DOHH2 (cell line): ENCODE results near the gene PREX1.

ENCODE experiments used
- H3F3A ChIP-seq: fragments of 200-600 bp; sonication (generic), shearing (Covaris generic); 2 replicates; pipeline ENCODE4 v1.6.0; 2016; ENCODE audit warnings: antibody characterized with exemption, mild to moderate bottlenecking; ENCODE audit not compliant: control insufficient read depth, insufficient read depth
- H3K27ac ChIP-seq: fragments of 200-600 bp; sonication (generic); 2 replicates; pipeline ENCODE4 v1.5.1; 2014; ENCODE audit warnings: low read depth, mild to moderate bottlenecking, low read length, moderate library complexity
- H3K27me3 ChIP-seq: fragments of 200-600 bp; sonication (generic); 2 replicates; pipeline ENCODE4 v1.6.1; 2014; ENCODE audit warnings: mild to moderate bottlenecking, low read length, mixed read lengths; ENCODE audit not compliant: control insufficient read depth
- H3K36me3 ChIP-seq: fragments of 200-600 bp; sonication (generic); 2 replicates; pipeline ENCODE4 v1.6.1; 2014; ENCODE audit warnings: mild to moderate bottlenecking, low read length, moderate library complexity, mixed read lengths; ENCODE audit not compliant: control insufficient read depth
- H3K4me1 ChIP-seq: fragments of 200-600 bp; sonication (generic); 2 replicates; pipeline ENCODE4 v1.6.1; 2014; ENCODE audit warnings: mild to moderate bottlenecking, low read length, mixed read lengths; ENCODE audit not compliant: control insufficient read depth
- H3K4me2 ChIP-seq: fragments of 200-600 bp; sonication (generic); 2 replicates; pipeline ENCODE4 v1.6.0; 2014; ENCODE audit warnings: mild to moderate bottlenecking, low read length, moderate library complexity
- H3K4me3 ChIP-seq: fragments of 200-600 bp; sonication (generic); 2 replicates; pipeline ENCODE4 v1.5.1; 2014; ENCODE audit warnings: mild to moderate bottlenecking, low read length, mixed read lengths
- H3K79me2 ChIP-seq: fragments of 200-600 bp; sonication (generic); 2 replicates; pipeline ENCODE4 v1.6.1; 2014; ENCODE audit warnings: mild to moderate bottlenecking, low read length, mixed read lengths; ENCODE audit not compliant: control insufficient read depth
- H3K9me2 ChIP-seq: fragments of 200-600 bp; sonication (generic); replicated peaks from 2 replicates; pipeline ENCODE4 v1.6.1; 2014; ENCODE audit warnings: mild to moderate bottlenecking, low read length, mixed read lengths; ENCODE audit not compliant: control insufficient read depth
- H3K9me3 ChIP-seq: fragments of 200-600 bp; sonication (generic); 2 replicates; pipeline ENCODE4 v1.6.1; 2014; ENCODE audit warnings: antibody characterized with exemption, low read length, mixed read lengths; ENCODE audit not compliant: control insufficient read depth, insufficient read depth
- H4K20me1 ChIP-seq: fragments of 200-600 bp; sonication (generic); 2 replicates; pipeline ENCODE4 v1.6.0; 2014; ENCODE audit warnings: low read depth, mild to moderate bottlenecking, antibody characterized with exemption, low read length, moderate library complexity; ENCODE audit not compliant: control insufficient read depth, insufficient read depth
- EZH2phosphoT487 ChIP-seq: fragments of 200-600 bp; sonication (generic); IDR thresholded peaks from 2 replicates; pipeline ENCODE4 v1.6.1; 2017; ENCODE audit warnings: borderline replicate concordance, mild to moderate bottlenecking, antibody characterized with exemption, low read length, moderate library complexity, mixed read lengths
- TF ChIP-seq, protein P1 (sequence below): fragments of 200-600 bp; sonication (generic); IDR thresholded peaks from one replicate; pipeline ENCODE4 v1.5.1; 2014; ENCODE audit warnings: antibody characterized with exemption, mild to moderate bottlenecking, low read depth, low read length; ENCODE audit not compliant: poor library complexity, severe bottlenecking

The PREX1 gene

DNA sequence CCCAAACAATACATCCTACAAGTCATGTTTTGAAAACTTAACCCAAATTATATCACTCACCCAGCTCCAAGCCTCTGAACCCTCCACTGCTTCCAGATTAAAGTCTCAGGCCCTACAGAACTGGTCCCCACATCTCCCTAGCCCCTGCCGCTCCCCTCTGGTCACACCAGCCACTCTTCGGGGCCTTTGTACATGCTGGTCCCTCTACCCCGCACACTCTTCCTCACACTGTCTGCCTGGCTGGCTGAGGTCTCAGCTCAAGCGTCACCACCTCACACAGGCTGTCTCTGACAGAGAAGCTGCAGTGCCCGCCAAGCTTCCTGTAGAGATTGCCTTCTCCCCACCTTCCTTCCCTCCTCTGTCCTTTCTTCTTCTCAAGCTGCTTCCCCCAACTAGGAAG lies 192.4 kb downstream of the PREX1 start:
- Histone ChIP-seq H3K36me3 (no peaks in the 10 kb centered on the region), H3F3A (no peaks in the 10 kb centered on the region), H3K27me3 (no peaks in the 10 kb centered on the region), H3K4me2 (no peak overlapping the region), H3K9me2 (no peaks in the 10 kb centered on the region), H3K9me3 (no peaks in the 10 kb centered on the region), H3K4me1 (no peaks in the 10 kb centered on the region), H3K27ac (no peak overlapping the region), H4K20me1 (no peaks in the 10 kb centered on the region), H3K4me3 (no peak overlapping the region), H3K79me2 (no peaks in the 10 kb centered on the region)
- TF ChIP-seq, protein P1, sequence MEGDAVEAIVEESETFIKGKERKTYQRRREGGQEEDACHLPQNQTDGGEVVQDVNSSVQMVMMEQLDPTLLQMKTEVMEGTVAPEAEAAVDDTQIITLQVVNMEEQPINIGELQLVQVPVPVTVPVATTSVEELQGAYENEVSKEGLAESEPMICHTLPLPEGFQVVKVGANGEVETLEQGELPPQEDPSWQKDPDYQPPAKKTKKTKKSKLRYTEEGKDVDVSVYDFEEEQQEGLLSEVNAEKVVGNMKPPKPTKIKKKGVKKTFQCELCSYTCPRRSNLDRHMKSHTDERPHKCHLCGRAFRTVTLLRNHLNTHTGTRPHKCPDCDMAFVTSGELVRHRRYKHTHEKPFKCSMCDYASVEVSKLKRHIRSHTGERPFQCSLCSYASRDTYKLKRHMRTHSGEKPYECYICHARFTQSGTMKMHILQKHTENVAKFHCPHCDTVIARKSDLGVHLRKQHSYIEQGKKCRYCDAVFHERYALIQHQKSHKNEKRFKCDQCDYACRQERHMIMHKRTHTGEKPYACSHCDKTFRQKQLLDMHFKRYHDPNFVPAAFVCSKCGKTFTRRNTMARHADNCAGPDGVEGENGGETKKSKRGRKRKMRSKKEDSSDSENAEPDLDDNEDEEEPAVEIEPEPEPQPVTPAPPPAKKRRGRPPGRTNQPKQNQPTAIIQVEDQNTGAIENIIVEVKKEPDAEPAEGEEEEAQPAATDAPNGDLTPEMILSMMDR, result no peak
- TF ChIP-seq EZH2phosphoT487, result no peak

DNA sequence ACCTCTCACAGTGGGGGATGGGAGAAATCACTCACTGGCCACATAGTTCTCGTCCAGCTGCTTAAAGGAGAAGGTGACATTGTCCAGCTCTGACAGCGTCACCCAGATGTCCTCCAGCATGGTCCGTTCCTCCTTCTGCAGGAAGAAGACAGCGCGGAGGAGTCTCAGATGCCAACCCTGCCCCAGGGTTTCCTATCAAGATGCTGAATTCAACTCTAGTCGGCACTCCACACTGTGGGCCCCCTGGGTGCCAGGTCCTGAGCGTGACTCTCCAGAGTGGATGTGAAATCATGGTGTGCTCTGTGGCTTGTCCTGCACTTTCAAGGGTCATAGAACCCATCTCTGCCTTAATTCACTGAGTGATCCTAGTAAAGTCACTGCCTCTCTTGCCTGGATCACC lies 193.2 kb downstream of the PREX1 start:
- no peaks in the 10 kb centered on the region for H3F3A ChIP-seq
- H3K4me2 ChIP-seq, result no peak overlapping the region
- no peaks in the 10 kb centered on the region for H3K9me3 ChIP-seq
- H3K4me3 ChIP-seq, result no peak overlapping the region
- no peaks in the 10 kb centered on the region for H3K79me2 ChIP-seq
- no peaks in the 10 kb centered on the region for H3K27me3 ChIP-seq
- H3K27ac ChIP-seq, result no peak overlapping the region
- no peaks in the 10 kb centered on the region for H3K4me1 ChIP-seq
- H3K36me3 ChIP-seq, result no peaks in the 10 kb centered on the region
- no peaks in the 10 kb centered on the region for H3K9me2 ChIP-seq
- no peak for TF ChIP-seq EZH2phosphoT487
- TF ChIP-seq, protein P1, result no peak
- no peaks in the 10 kb centered on the region for H4K20me1 ChIP-seq

DNA sequence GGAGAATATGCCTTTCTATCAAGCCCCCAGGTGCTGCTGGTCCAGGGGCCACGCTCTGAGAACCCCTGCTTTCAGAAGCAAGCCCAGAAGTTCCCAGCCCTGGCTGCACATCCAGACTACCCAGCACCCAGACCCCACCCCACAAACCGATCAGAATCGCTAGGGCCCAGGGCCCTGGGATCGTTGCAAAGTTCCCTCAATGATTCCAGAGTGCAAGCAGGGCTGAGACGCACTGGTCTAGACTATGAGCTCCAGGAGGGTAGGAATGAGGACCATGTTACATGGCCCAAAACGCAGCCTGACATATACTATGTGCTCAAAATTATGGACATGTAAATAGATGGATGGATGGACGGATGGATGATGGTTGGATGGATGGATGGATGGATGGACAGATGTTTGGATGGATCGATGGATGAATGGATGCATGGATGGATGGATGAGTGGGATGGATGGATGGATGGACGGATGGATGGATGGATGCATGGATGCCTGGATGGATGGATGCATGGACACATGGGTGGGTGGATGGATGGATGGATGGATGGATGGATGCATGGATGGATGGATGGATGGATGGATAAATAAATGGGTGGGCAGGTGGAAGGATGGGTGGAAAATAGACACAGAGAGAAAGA lies 194.1 kb downstream of the PREX1 start:
- no peaks in the 10 kb centered on the region for H3K4me1 ChIP-seq
- no peaks in the 10 kb centered on the region for H3K9me2 ChIP-seq
- no peaks in the 10 kb centered on the region for H3K9me3 ChIP-seq
- H3K27me3 ChIP-seq, result no peaks in the 10 kb centered on the region
- no peak overlapping the region for H3K4me2 ChIP-seq
- no peaks in the 10 kb centered on the region for H3K36me3 ChIP-seq
- H3K27ac ChIP-seq, result no peak overlapping the region
- TF ChIP-seq, protein P1, result no peak
- TF ChIP-seq EZH2phosphoT487, result no peak
- no peaks in the 10 kb centered on the region for H3K79me2 ChIP-seq
- H4K20me1 ChIP-seq, result no peaks in the 10 kb centered on the region
- H3F3A ChIP-seq, result no peaks in the 10 kb centered on the region
- no peak overlapping the region for H3K4me3 ChIP-seq
